SK-N-SH (cell line): ENCODE data around the gene CHAC2. TPM values are rescaled to one million over a fixed set of nuclear protein-coding genes. Genes with fewer than 3 reads are reported as not detected.

Experiments
- CTCF ChIA-PET: fragments of 300-600, 350-600 bp; formaldehyde crosslinking; extraction: SDS; loops from one replicate; lab custom pipeline; 2021; lab: Yijun Ruan, JAX
- POLR2A ChIA-PET: fragments of 350-600 bp; sonication (Branson Sonifier 250); formaldehyde crosslinking; extraction: SDS; loops from one replicate; lab custom pipeline; 2020; ENCODE audit warnings: antibody characterized with exemption, inconsistent platforms; lab: Yijun Ruan, JAX
- DNase-seq: peaks from one replicate; pipeline ENCODE4 v3.0.0; 2012
- H2AFZ ChIP-seq: fragments of 200-600 bp; sonication (generic); 2 replicates; pipeline ENCODE4 v1.8.1; 2016; ENCODE audit warnings: antibody characterized with exemption, mild to moderate bottlenecking, low read depth
- H3F3A ChIP-seq: fragments of 200-600 bp; sonication (generic); replicated peaks from 2 replicates; pipeline ENCODE3; 2016; ENCODE audit warnings: antibody characterized with exemption, mild to moderate bottlenecking; ENCODE audit not compliant: insufficient read depth
- H3K27ac ChIP-seq, 2 experiments: fragments of 200-500 bp in 1 of 2; fragments of 200-600 bp in 1 of 2; sonication (Bioruptor generic) in 1 of 2; sonication (generic), shearing (Covaris generic) in 1 of 2; 2 replicates each; pipeline versions ENCODE4 v1.5.1 to v1.6.1; 2014 to 2016; ENCODE audit warnings: low read depth in 2 of 2, inconsistent platforms in 1 of 2, low read length in 1 of 2, mild to moderate bottlenecking in 1 of 2, mixed read lengths in 1 of 2
- H3K27me3 ChIP-seq: fragments of 200-600 bp; sonication (generic), shearing (Covaris generic); 2 replicates; pipeline ENCODE4 v1.6.1; 2016; ENCODE audit warnings: mixed run types; ENCODE audit not compliant: insufficient read depth
- H3K36me3 ChIP-seq, 2 experiments: fragments of 200-500 bp in 1 of 2; fragments of 200-600 bp in 1 of 2; sonication (Bioruptor generic) in 1 of 2; sonication (generic) in 1 of 2; replicated peaks in 1 of 2; 2 replicates each; pipeline versions ENCODE3 to v1.5.1; 2014 to 2016; ENCODE audit warnings: low read length in 1 of 2, mild to moderate bottlenecking in 1 of 2; ENCODE audit not compliant: insufficient read depth in 2 of 2, control insufficient read depth in 1 of 2
- H3K4me1 ChIP-seq, 2 experiments: fragments of 200-500 bp in 1 of 2; fragments of 200-600 bp in 1 of 2; sonication (Bioruptor generic) in 1 of 2; sonication (generic), shearing (Covaris generic) in 1 of 2; 2 replicates each; pipeline versions ENCODE4 v1.5.1 to v1.6.1; 2014 to 2016; ENCODE audit warnings: low read depth in 1 of 2, low read length in 1 of 2, mixed run types in 1 of 2; ENCODE audit not compliant: insufficient read depth in 2 of 2, control insufficient read depth in 1 of 2
- H3K4me2 ChIP-seq: fragments of 200-600 bp; sonication (generic), shearing (Covaris generic); 2 replicates; pipeline ENCODE4 v1.6.1; 2017; ENCODE audit warnings: mixed run types
- H3K4me3 ChIP-seq, 2 experiments: fragments of 200-500 bp in 1 of 2; fragments of 200-600 bp in 1 of 2; sonication (Bioruptor generic) in 1 of 2; sonication (generic), shearing (Covaris generic) in 1 of 2; 2 replicates each; pipeline versions ENCODE4 v1.5.1 to v1.8.1; 2014 to 2016; ENCODE audit warnings: low read depth in 2 of 2, inconsistent platforms in 1 of 2, low read length in 1 of 2, mild to moderate bottlenecking in 1 of 2, mixed read lengths in 1 of 2, moderate library complexity in 1 of 2
- H3K79me2 ChIP-seq: fragments of 200-600 bp; sonication (generic); 2 replicates; pipeline ENCODE4 v1.8.1; 2017; ENCODE audit warnings: mild to moderate bottlenecking; ENCODE audit not compliant: insufficient read depth
- H3K9ac ChIP-seq: fragments of 200-600 bp; sonication (generic); 2 replicates; pipeline ENCODE4 v1.6.1; 2017; ENCODE audit warnings: mixed run types
- H3K9me2 ChIP-seq: fragments of 200-600 bp; sonication (generic); 2 replicates; pipeline ENCODE4 v1.6.1; 2017; ENCODE audit warnings: mixed run types
- H3K9me3 ChIP-seq: fragments of 200-600 bp; sonication (generic); 2 replicates; pipeline ENCODE4 v1.6.1; 2017; ENCODE audit warnings: mixed run types, mild to moderate bottlenecking, moderate library complexity
- H4K20me1 ChIP-seq: fragments of 200-600 bp; sonication (generic); 2 replicates; pipeline ENCODE4 v1.6.1; 2017; ENCODE audit warnings: mild to moderate bottlenecking, mixed run types; ENCODE audit not compliant: insufficient read depth
- CHD2 ChIP-seq: fragments of 150-350 bp; IDR thresholded peaks from 2 replicates; pipeline ENCODE4 v1.6.1; 2018; ENCODE audit warnings: low read length; ENCODE audit not compliant: partially characterized antibody
- ELF1 ChIP-seq: IDR thresholded peaks from 2 replicates; pipeline ENCODE4 v1.4.0; 2012
- FOSL2 ChIP-seq: IDR thresholded peaks from 2 replicates; pipeline ENCODE4 v1.4.0; 2012; ENCODE audit warnings: low read depth, mild to moderate bottlenecking, moderate library complexity, borderline replicate concordance
- FOXJ3 ChIP-seq: sonication (generic); formaldehyde crosslinking; IDR thresholded peaks from 2 replicates; pipeline ENCODE4 v1.5.1; 2020; ENCODE audit warnings: mild to moderate bottlenecking, missing genetic modification reagents
- FOXM1 ChIP-seq: IDR thresholded peaks from 2 replicates; pipeline ENCODE4 v1.4.0; 2012; ENCODE audit warnings: low read depth, mild to moderate bottlenecking
- MXI1 ChIP-seq: IDR thresholded peaks from 2 replicates; pipeline ENCODE4 v1.6.1; 2012; ENCODE audit warnings: mild to moderate bottlenecking, low read depth, low read length, improper control_type of control experiment
- NRF1 ChIP-seq: IDR thresholded peaks from 2 replicates; pipeline ENCODE4 v1.6.1; 2012; ENCODE audit warnings: low read depth, mild to moderate bottlenecking, low read length
- POLR2AphosphoS5 ChIP-seq: IDR thresholded peaks from 2 replicates; pipeline ENCODE4 v1.6.1; 2012; ENCODE audit warnings: low read depth, low read length
- RAD21 ChIP-seq: IDR thresholded peaks from 2 replicates; pipeline ENCODE4 v1.6.1; 2012; ENCODE audit warnings: mild to moderate bottlenecking, low read length
- RCOR1 ChIP-seq: fragments of 150-350 bp; IDR thresholded peaks from 2 replicates; pipeline ENCODE4 v1.6.1; 2017; ENCODE audit warnings: antibody characterized with exemption, low read length
- RFX5 ChIP-seq: IDR thresholded peaks from 2 replicates; pipeline ENCODE4 v1.6.1; 2012; ENCODE audit warnings: mild to moderate bottlenecking, improper control_type of control experiment, low read length
- RXRA ChIP-seq: IDR thresholded peaks from 2 replicates; pipeline ENCODE4 v1.4.0; 2012; ENCODE audit warnings: low read depth, mild to moderate bottlenecking, borderline replicate concordance
- SIN3A ChIP-seq: IDR thresholded peaks from 2 replicates; pipeline ENCODE4 v1.6.1; 2012; ENCODE audit warnings: low read depth, mild to moderate bottlenecking, low read length, moderate library complexity, borderline replicate concordance
- SMC3 ChIP-seq: IDR thresholded peaks from 2 replicates; pipeline ENCODE4 v1.6.1; 2012; ENCODE audit warnings: low read depth, low read length, improper control_type of control experiment
- TCF12 ChIP-seq: IDR thresholded peaks from 2 replicates; pipeline ENCODE4 v1.4.0; 2012
- YY1 ChIP-seq: IDR thresholded peaks from 2 replicates; pipeline ENCODE4 v1.4.0; 2012; ENCODE audit warnings: low read depth, mild to moderate bottlenecking
- WGBS: methylation state at CpG from one replicate; pipeline ENCODE4 v1.1.6; 2017; ENCODE audit warnings: low lambda C conversion rate; 5-methylcytosine and 5-hydroxymethylcytosine counted together
- polyA plus RNA-seq, 3 experiments: library from polyadenylated mRNA; depleted of rRNA; stranded (reverse); fragments of >200 nt; gene quantifications; 2 replicates each; pipeline ENCODE4 v1.2.3, GENCODE V29; 2012
- TF ChIP-seq, protein P1 (sequence below): IDR thresholded peaks from 2 replicates; pipeline ENCODE4 v1.4.0; 2012; ENCODE audit warnings: low read depth, borderline replicate concordance
- TF ChIP-seq, protein P2 (sequence below): fragments of 150-350 bp; IDR thresholded peaks from 2 replicates; pipeline ENCODE4 v1.6.1; 2016; ENCODE audit warnings: mild to moderate bottlenecking, low read depth, low read length
- TF ChIP-seq, protein P3 (sequence below): IDR thresholded peaks from 2 replicates; pipeline ENCODE4 v1.4.0; 2012; ENCODE audit warnings: low read depth
- TF ChIP-seq, protein P4 (sequence below): IDR thresholded peaks from 2 replicates; pipeline ENCODE4; 2012
- TF ChIP-seq, protein P5 (sequence below): fragments of 150-350 bp; IDR thresholded peaks from 2 replicates; pipeline ENCODE4 v1.6.1; 2017; ENCODE audit warnings: antibody characterized with exemption, low read length, low read depth, borderline replicate concordance
- TF ChIP-seq, protein P6 (sequence below): IDR thresholded peaks from 2 replicates; pipeline ENCODE4 v1.6.1; 2012; ENCODE audit warnings: mild to moderate bottlenecking, low read depth, low read length, moderate library complexity

CHAC2 gene
- polyA plus RNA-seq, 1 of the 3 experiments (the other 2 are of a cell fraction) = 2.1 TPM

DNA sequence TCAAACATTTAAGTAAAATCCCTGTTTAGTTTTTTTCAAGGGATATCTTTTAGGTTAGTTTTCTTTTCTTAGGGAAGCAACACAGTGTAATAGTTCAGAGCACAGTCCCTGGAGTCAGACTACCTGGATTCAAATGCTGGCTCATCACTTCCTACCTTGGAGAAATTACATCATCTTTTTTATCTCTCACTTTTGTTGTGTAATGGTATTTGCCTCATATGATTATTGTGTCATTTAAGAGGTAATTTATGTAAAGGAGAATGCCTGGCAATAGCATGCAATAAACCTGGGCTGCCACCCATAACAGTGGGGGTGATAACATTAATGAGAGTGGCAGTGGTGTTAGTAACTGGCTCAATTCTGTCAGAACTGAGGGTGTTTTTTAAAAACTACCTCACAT, 45.5 kb downstream of the CHAC2 start (continued):
- TF ChIP-seq RAD21 (no peak), RFX5 (no peak), YY1 (no peak)
- TF ChIP-seq, protein P1, sequence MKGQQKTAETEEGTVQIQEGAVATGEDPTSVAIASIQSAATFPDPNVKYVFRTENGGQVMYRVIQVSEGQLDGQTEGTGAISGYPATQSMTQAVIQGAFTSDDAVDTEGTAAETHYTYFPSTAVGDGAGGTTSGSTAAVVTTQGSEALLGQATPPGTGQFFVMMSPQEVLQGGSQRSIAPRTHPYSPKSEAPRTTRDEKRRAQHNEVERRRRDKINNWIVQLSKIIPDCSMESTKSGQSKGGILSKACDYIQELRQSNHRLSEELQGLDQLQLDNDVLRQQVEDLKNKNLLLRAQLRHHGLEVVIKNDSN = no peak
- TF ChIP-seq, protein P2, sequence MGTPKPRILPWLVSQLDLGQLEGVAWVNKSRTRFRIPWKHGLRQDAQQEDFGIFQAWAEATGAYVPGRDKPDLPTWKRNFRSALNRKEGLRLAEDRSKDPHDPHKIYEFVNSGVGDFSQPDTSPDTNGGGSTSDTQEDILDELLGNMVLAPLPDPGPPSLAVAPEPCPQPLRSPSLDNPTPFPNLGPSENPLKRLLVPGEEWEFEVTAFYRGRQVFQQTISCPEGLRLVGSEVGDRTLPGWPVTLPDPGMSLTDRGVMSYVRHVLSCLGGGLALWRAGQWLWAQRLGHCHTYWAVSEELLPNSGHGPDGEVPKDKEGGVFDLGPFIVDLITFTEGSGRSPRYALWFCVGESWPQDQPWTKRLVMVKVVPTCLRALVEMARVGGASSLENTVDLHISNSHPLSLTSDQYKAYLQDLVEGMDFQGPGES = no peak

DNA sequence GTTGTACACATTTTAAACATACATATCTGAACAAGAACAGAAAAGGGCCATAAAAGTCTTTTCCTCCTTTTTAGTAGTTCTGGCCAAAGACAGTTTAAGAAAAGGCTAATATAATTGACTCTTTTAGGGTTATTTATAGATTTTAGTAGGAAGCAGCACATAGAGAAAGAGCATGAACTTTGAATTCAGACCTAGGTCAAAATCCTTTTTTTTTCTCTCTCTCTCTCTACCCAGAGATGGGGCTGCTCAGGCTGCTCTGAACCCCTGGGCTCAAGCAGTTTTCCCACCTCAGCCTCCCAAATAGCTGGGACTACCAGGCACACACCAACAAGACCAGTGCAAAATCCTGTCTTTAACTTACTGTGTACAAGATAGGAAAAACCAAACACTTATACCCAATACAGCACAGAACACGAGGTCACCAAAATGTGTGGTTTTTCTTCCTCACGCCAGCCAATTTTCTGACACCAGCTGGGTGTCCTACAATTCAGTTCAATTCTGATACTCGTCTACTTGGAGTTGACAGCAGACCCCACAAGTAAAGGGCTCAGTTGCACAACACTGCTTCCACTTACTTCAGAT, 51.3 kb downstream of the CHAC2 start:
- Histone ChIP-seq H3K79me2 (no peaks in the 10 kb centered on the region), H3K36me3 (peaks cover 47 to 54% of the 10 kb centered on the region in 2 experiments), H3K4me1 (no peaks in the 10 kb centered on the region), H4K20me1 (no peaks in the 10 kb centered on the region), H3K27me3 (no peaks in the 10 kb centered on the region), H3K9me3 (no peaks in the 10 kb centered on the region), H3K9ac (no peak overlapping the region), H3K9me2 (no peaks in the 10 kb centered on the region), H2AFZ (no peak overlapping the region), H3K4me2 (no peak overlapping the region), H3F3A (no peaks in the 10 kb centered on the region), H3K4me3 (no peak overlapping the region), H3K27ac (no peak overlapping the region)
- ChIA-PET CTCF (interaction anchor here (0.6 to 1.7 kb wide), 2 partner anchors 22 to 885 kb away, joined by 3 read pairs; no protein-coding TSS in a partner anchor), POLR2A (interaction anchor here (0.5 to 0.6 kb wide), 2 partner anchors 23 to 886 kb away, joined by 3 read pairs; no protein-coding TSS in a partner anchor)
- WGBS = 96% methylated on average over 3 of the region's 3 CpGs
- DNase-seq = no peak
- TF ChIP-seq RXRA (no peak), NRF1 (no peak), CHD2 (no peak), RAD21 (no peak), MXI1 (no peak), FOXM1 (no peak), ELF1 (no peak), SMC3 (no peak), RCOR1 (no peak), TCF12 (no peak), SIN3A (no peak), POLR2AphosphoS5 (no peak), FOXJ3 (CRISPR knock-in tag) (no peak), FOSL2 (no peak)
- TF ChIP-seq, protein P2 = no peak
- TF ChIP-seq, protein P3, sequence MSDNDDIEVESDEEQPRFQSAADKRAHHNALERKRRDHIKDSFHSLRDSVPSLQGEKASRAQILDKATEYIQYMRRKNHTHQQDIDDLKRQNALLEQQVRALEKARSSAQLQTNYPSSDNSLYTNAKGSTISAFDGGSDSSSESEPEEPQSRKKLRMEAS = no peak
- TF ChIP-seq, protein P4, sequence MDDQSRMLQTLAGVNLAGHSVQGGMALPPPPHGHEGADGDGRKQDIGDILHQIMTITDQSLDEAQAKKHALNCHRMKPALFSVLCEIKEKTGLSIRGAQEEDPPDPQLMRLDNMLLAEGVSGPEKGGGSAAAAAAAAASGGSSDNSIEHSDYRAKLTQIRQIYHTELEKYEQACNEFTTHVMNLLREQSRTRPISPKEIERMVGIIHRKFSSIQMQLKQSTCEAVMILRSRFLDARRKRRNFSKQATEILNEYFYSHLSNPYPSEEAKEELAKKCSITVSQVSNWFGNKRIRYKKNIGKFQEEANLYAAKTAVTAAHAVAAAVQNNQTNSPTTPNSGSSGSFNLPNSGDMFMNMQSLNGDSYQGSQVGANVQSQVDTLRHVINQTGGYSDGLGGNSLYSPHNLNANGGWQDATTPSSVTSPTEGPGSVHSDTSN = no peak
- TF ChIP-seq, protein P5, sequence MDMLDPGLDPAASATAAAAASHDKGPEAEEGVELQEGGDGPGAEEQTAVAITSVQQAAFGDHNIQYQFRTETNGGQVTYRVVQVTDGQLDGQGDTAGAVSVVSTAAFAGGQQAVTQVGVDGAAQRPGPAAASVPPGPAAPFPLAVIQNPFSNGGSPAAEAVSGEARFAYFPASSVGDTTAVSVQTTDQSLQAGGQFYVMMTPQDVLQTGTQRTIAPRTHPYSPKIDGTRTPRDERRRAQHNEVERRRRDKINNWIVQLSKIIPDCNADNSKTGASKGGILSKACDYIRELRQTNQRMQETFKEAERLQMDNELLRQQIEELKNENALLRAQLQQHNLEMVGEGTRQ = no peak
- TF ChIP-seq, protein P6, sequence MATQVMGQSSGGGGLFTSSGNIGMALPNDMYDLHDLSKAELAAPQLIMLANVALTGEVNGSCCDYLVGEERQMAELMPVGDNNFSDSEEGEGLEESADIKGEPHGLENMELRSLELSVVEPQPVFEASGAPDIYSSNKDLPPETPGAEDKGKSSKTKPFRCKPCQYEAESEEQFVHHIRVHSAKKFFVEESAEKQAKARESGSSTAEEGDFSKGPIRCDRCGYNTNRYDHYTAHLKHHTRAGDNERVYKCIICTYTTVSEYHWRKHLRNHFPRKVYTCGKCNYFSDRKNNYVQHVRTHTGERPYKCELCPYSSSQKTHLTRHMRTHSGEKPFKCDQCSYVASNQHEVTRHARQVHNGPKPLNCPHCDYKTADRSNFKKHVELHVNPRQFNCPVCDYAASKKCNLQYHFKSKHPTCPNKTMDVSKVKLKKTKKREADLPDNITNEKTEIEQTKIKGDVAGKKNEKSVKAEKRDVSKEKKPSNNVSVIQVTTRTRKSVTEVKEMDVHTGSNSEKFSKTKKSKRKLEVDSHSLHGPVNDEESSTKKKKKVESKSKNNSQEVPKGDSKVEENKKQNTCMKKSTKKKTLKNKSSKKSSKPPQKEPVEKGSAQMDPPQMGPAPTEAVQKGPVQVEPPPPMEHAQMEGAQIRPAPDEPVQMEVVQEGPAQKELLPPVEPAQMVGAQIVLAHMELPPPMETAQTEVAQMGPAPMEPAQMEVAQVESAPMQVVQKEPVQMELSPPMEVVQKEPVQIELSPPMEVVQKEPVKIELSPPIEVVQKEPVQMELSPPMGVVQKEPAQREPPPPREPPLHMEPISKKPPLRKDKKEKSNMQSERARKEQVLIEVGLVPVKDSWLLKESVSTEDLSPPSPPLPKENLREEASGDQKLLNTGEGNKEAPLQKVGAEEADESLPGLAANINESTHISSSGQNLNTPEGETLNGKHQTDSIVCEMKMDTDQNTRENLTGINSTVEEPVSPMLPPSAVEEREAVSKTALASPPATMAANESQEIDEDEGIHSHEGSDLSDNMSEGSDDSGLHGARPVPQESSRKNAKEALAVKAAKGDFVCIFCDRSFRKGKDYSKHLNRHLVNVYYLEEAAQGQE = no peak
